ENCODE results near the gene AMBRA1. TPM values are rescaled to one million over a fixed set of nuclear protein-coding genes. Genes with fewer than 3 reads are reported as not detected.

Gene AMBRA1
- total RNA-seq, 1 experiment from 2014 or later, result 15.8 TPM

GRCh38 chr11:46444305-46444704, 149.5 kb downstream of the AMBRA1 start:
- Histone ChIP-seq H3K4me3 (ENCODE audit: low read length) (no peak overlapping the region), H3K4me1 (ENCODE audit: insufficient read depth, low read length) (no peaks in the 10 kb centered on the region), H3K27me3 (ENCODE audit: low read length) (no peaks in the 10 kb centered on the region), H3F3A (ENCODE audit: low read length, unreplicated experiment) (no peaks in the 10 kb centered on the region), H2AFZ (ENCODE audit: low read length) (no peak overlapping the region), H3K27ac (ENCODE audit: low read length) (no peak overlapping the region), H3K9me3 (ENCODE audit: low read length) (no peaks in the 10 kb centered on the region), H3K79me2 (ENCODE audit: low read length) (no peaks in the 10 kb centered on the region), H3K9ac (ENCODE audit: low read length) (no peak overlapping the region), H4K20me1 (ENCODE audit: low read length) (no peaks in the 10 kb centered on the region), H3K36me3 (ENCODE audit: low read depth, low read length) (no peaks in the 10 kb centered on the region; the same call in 1 of the 2 replicates), H3K4me2 (ENCODE audit: low read length) (no peak overlapping the region), H3K9me2 (replicated peaks; ENCODE audit: low read length) (no peaks in the 10 kb centered on the region)
- no TSS peak for BruUV-seq (replicated peaks)
- TF ChIP-seq EZH2 (IDR thresholded peaks at IDR 0.05; ENCODE audit: low read length, unreplicated experiment), result no peak
- no peak for TF ChIP-seq EZH2phosphoT487 (IDR thresholded peaks at IDR 0.05; ENCODE audit: borderline replicate concordance, low read length)
- TF ChIP-seq CTCF (conservative IDR thresholded peaks at IDR 0.05; ENCODE audit: low read depth, low read length), result no peak
- ChIA-PET POLR2A (ENCODE audit: unreplicated experiment) (no interaction called here), CTCF (no interaction called here)
- ATAC-seq (no peak), DNase-seq (no peak)
- intact Hi-C loops (cut with micrococcal nuclease), result no loop called here

GRCh38 chr11:46438211-46438610, 155.6 kb downstream of the AMBRA1 start:
- CTCF ChIA-PET, result no interaction called here
- H3K9me3 ChIP-seq (ENCODE audit: low read length), result no peaks in the 10 kb centered on the region
- intact Hi-C loops (cut with micrococcal nuclease), result no loop called here
- H4K20me1 ChIP-seq (ENCODE audit: low read length), result no peaks in the 10 kb centered on the region
- no peaks in the 10 kb centered on the region for H3K27me3 ChIP-seq (ENCODE audit: low read length)
- H3F3A ChIP-seq (ENCODE audit: low read length, unreplicated experiment), result no peaks in the 10 kb centered on the region
- BruUV-seq (replicated peaks), result no TSS peak
- no peak overlapping the region for H3K4me3 ChIP-seq (ENCODE audit: low read length)
- POLR2A ChIA-PET (ENCODE audit: unreplicated experiment), result no interaction called here
- no peak overlapping the region for H3K4me2 ChIP-seq (ENCODE audit: low read length)
- no peak overlapping the region for H3K9ac ChIP-seq (ENCODE audit: low read length)
- no peak overlapping the region for H3K27ac ChIP-seq (ENCODE audit: low read length)
- H3K79me2 ChIP-seq (ENCODE audit: low read length), result no peaks in the 10 kb centered on the region
- no peak for DNase-seq
- ATAC-seq, result no peak
- H3K36me3 ChIP-seq (ENCODE audit: low read depth, low read length), result peaks cover 4% of the 10 kb centered on the region
- no peak overlapping the region for H2AFZ ChIP-seq (ENCODE audit: low read length)
- H3K4me1 ChIP-seq (ENCODE audit: insufficient read depth, low read length), result no peaks in the 10 kb centered on the region
- H3K9me2 ChIP-seq (replicated peaks; ENCODE audit: low read length), result no peaks in the 10 kb centered on the region
- TF ChIP-seq EZH2 (IDR thresholded peaks at IDR 0.05; ENCODE audit: low read length, unreplicated experiment) (no peak), EZH2phosphoT487 (IDR thresholded peaks at IDR 0.05; ENCODE audit: borderline replicate concordance, low read length) (no peak), CTCF (conservative IDR thresholded peaks at IDR 0.05; ENCODE audit: low read depth, low read length) (no peak)

GRCh38 chr11:46437122-46437689, 156.6 kb downstream of the AMBRA1 start:
- Histone ChIP-seq H4K20me1 (ENCODE audit: low read length) (no peaks in the 10 kb centered on the region), H2AFZ (ENCODE audit: low read length) (no peak overlapping the region), H3K27me3 (ENCODE audit: low read length) (no peaks in the 10 kb centered on the region), H3K9me2 (replicated peaks; ENCODE audit: low read length) (no peaks in the 10 kb centered on the region), H3K4me1 (ENCODE audit: insufficient read depth, low read length) (no peaks in the 10 kb centered on the region), H3K36me3 (ENCODE audit: low read depth, low read length) (peaks cover 6% of the 10 kb centered on the region), H3K9ac (ENCODE audit: low read length) (no peak overlapping the region), H3K79me2 (ENCODE audit: low read length) (no peaks in the 10 kb centered on the region), H3K4me3 (ENCODE audit: low read length) (no peak overlapping the region), H3F3A (ENCODE audit: low read length, unreplicated experiment) (no peaks in the 10 kb centered on the region), H3K4me2 (ENCODE audit: low read length) (no peak overlapping the region), H3K27ac (ENCODE audit: low read length) (no peak overlapping the region), H3K9me3 (ENCODE audit: low read length) (no peaks in the 10 kb centered on the region)
- BruUV-seq (replicated peaks), result no TSS peak
- ChIA-PET POLR2A (ENCODE audit: unreplicated experiment) (no interaction called here), CTCF (no interaction called here)
- no peak for DNase-seq
- TF ChIP-seq EZH2phosphoT487 (IDR thresholded peaks at IDR 0.05; ENCODE audit: borderline replicate concordance, low read length) (no peak), EZH2 (IDR thresholded peaks at IDR 0.05; ENCODE audit: low read length, unreplicated experiment) (no peak), CTCF (conservative IDR thresholded peaks at IDR 0.05; ENCODE audit: low read depth, low read length) (no peak)
- intact Hi-C loops (cut with micrococcal nuclease), result no loop called here
- ATAC-seq, result no peak
